H1 (cell line): ENCODE results near the gene PRKD1. TPM values are rescaled to one million over a fixed set of nuclear protein-coding genes. Genes with fewer than 3 reads are reported as not detected.

Source experiments
- SUZ12 ChIP-seq: fragments of 200-600 bp; sonication (generic); IDR thresholded peaks from 2 replicates; pipeline ENCODE4 v1.6.1; 2012; ENCODE audit warnings: mild to moderate bottlenecking, inconsistent platforms, low read length, moderate library complexity, mixed read lengths
- polyA plus RNA-seq, 7 experiments: library from polyadenylated mRNA; depleted of rRNA in 3 of 7; stranded (reverse) in 5 of 7; unstranded in 2 of 7; fragments of >200 nt in 5 of 7; fragments of 200-250 nt in 2 of 7; gene quantifications; 1 replicate in 5 of 7; 2 replicates in 1 of 7; 4 replicates in 1 of 7; pipeline versions ENCODE4 v1.2.1 to v1.2.3, GENCODE V29; 2011 to 2013; ENCODE audit warnings: missing spikeins in 2 of 7, mixed read lengths in 2 of 7
- total RNA-seq: library from RNA; stranded (reverse); fragmentation: NEBNext Ultra II Directional; extraction: Animal tissue kit (Norgen Biotek cat#: 25700); gene quantifications from 2 replicates; pipeline ENCODE4 v1.2.1, GENCODE V29; 2021

The PRKD1 gene
- total and polyA plus RNA-seq, 2 of the 8 experiments (the other 6 are each of a cell fraction or from before 2014, with no cell fraction given) = 3.6 to 6.8 TPM

- no peak for TF ChIP-seq SUZ12
These were observed 320.5 kb downstream of the PRKD1 start (continued) for GRCh38 chr14:29607169-29607568.
